ENCODE data around the gene TSEN15.

GRCh38 chr1:184056921-184057555, 5.5 kb downstream of the TSEN15 start:
- TF ChIP-seq TCF7L2 (IDR thresholded peaks at IDR 0.05; ENCODE audit: borderline replicate concordance, extremely low read depth, insufficient read depth, insufficient read length) (no peak), CTCF (IDR thresholded peaks at IDR 0.05 in 2 of 3, conservative IDR thresholded peaks at IDR 0.05 in 1 of 3; ENCODE audit: borderline replicate concordance in 1 of 3, insufficient read depth in 1 of 3, low read depth in 2 of 3, low read length in 2 of 3) (no peak), EZH2phosphoT487 (IDR thresholded peaks at IDR 0.05; ENCODE audit: borderline replicate concordance) (no peak), POLR2AphosphoS5 (IDR thresholded peaks at IDR 0.05; ENCODE audit: low read depth, low read length) (no peak), ZNF274 (IDR thresholded peaks at IDR 0.05; ENCODE audit: low read depth, low read length) (no peak)
- TF ChIP-seq, protein P1, sequence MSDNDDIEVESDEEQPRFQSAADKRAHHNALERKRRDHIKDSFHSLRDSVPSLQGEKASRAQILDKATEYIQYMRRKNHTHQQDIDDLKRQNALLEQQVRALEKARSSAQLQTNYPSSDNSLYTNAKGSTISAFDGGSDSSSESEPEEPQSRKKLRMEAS (IDR thresholded peaks at IDR 0.05), result no peak
